Stimulated activated naive B cell treated with anti-CD40 and anti-IgM and Interleukin-4, amounts not matched to agents 10 μg/mL and 1 μg/mL and 100 μg/mL, for 72 hours (primary cell): ENCODE measurements around the gene TFF1.

Experiments
- ATAC-seq, 2 donors: fragments of 150-1000 bp; cut with Tn5 transposase; replicated peaks; 2 replicates each; pipeline ENCODE4 v1.10.0; 2021; ENCODE audit warnings: moderate library complexity in 1 of 2
- DNase-seq: peaks from one replicate; pipeline ENCODE4 v3.0.0; 2021
- H3K27ac Mint-ChIP-seq: one replicate; pipeline ENCODE4 v1.8.0; 2022; ENCODE audit warnings: mild to moderate bottlenecking, mixed read lengths
- H3K27me3 Mint-ChIP-seq, 2 donors: one replicate each; pipeline ENCODE4 v1.8.0; 2022; ENCODE audit warnings: mixed read lengths in 2 of 2
- H3K36me3 Mint-ChIP-seq, 2 donors: one replicate each; pipeline ENCODE4 v1.8.0; 2022; ENCODE audit warnings: mixed read lengths in 2 of 2, mild to moderate bottlenecking in 1 of 2
- H3K4me1 Mint-ChIP-seq, 2 donors: one replicate each; pipeline ENCODE4 v1.8.0; 2022; ENCODE audit warnings: mixed read lengths in 2 of 2, mild to moderate bottlenecking in 1 of 2
- H3K4me3 Mint-ChIP-seq, 2 donors: one replicate each; pipeline ENCODE4 v1.8.0; 2022; ENCODE audit warnings: mild to moderate bottlenecking in 2 of 2, mixed read lengths in 2 of 2, moderate library complexity in 1 of 2
- H3K9me3 Mint-ChIP-seq, 2 donors: one replicate each; pipeline ENCODE4 v1.8.0; 2022; ENCODE audit warnings: mixed read lengths in 2 of 2, mild to moderate bottlenecking in 1 of 2

TFF1 gene

DNA sequence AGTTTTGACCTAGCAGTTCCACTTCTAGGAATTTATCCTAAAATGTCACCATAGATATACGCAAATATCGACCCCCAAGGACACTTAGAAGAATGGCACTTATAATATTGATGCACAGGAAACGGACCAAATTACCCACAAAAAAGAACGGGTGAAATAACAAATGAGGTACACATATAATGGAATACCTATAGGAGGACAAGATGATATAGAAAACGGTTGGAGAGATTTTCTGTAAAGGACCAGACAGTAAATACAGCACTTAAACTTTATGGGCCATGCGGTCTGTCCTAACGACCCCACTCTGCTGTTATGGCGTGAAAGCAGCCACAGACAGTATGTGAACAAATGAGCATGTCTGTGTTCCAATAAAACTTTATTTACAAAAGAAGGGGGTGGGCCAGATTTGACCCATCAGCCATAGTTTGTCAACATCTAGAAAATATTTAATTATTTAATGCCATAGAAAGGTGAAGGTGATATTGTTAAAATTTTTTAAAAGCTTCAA is 27.2 kb upstream of the TFF1 start:
- peak overlapping the region in 1 of 2 donors; percentile 25 for H3K4me3 Mint-ChIP-seq
- DNase-seq (no peak), ATAC-seq (peak in 1 of 2 donors; percentile 23)
- H3K9me3 Mint-ChIP-seq, result no peaks in the 10 kb centered on the region
- peak overlapping the region; percentile 53 for H3K27ac Mint-ChIP-seq
- no peaks in the 10 kb centered on the region for H3K36me3 Mint-ChIP-seq
- H3K4me1 Mint-ChIP-seq, result peaks cover 33 to 58% of the 10 kb centered on the region in 2 donors
- peaks cover 7 to 23% of the 10 kb centered on the region in 2 donors for H3K27me3 Mint-ChIP-seq

DNA sequence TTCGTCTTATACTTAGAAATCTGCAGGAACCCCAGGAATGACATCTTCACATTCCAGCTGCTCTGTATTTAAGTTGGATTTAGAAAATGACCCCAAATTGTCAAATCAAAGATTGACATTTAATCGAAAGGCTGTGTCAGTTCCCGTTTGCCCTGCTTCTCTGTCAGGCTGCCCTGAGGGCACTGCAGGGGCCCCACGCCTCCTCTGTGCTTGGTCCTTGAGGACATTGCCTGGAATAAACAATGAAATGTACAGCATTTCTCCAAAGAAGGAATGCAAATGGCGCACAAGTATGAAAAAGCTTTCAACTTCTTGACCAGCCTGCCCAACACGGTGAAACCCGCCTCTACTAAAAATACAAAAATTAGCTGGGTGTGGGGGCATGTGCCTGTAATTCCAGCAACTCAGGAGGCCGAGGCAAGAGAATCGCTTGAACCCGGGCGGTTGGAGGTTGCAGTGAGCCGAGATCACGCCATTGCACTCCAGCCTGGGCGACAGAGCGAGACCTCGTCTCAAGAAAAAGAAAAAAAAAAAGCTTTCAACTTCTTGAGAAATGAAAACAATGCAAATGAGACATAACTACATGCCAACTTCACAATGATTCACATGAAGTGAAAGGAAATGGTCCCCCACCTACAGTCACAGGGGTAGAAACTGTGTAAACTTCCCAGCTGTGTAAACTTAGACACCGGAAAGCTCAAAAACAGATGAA is 26.6 kb upstream of the TFF1 start:
- Mint-ChIP-seq H3K4me3 (peak overlapping the region in 1 of 2 donors; percentile 45), H3K9me3 (no peaks in the 10 kb centered on the region), H3K36me3 (no peaks in the 10 kb centered on the region), H3K27ac (peak overlapping the region; percentile 53), H3K27me3 (peaks cover 7 to 29% of the 10 kb centered on the region in 2 donors), H3K4me1 (peaks cover 28 to 52% of the 10 kb centered on the region in 2 donors)
- DNase-seq, result peak; percentile 40
- peak; percentile 96 for ATAC-seq

DNA sequence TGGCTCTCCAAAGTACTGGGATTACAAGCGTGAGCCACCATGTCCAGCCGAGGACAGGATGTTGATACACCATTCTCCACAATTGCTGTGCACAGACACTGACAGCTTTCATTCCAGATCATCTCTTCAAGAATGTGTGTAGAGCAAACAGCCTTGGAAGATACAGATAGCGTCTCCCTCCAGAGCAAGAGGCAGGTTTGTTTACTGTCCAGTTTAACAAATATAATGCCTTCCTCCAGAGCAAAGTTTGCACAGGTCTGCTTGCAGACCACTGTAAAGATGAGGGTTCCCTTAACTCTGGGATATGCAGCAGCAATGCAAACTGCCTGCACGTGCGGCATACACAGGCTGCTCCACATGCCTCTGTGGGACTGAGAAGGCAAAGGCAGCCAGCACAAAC is 25.0 kb upstream of the TFF1 start:
- no peak overlapping the region for H3K27ac Mint-ChIP-seq
- DNase-seq (no peak), ATAC-seq (no peak)
- H3K36me3 Mint-ChIP-seq, result no peaks in the 10 kb centered on the region
- peaks cover 29 to 53% of the 10 kb centered on the region in 2 donors for H3K4me1 Mint-ChIP-seq
- peaks cover 13 to 35% of the 10 kb centered on the region in 2 donors for H3K27me3 Mint-ChIP-seq
- no peak overlapping the region for H3K4me3 Mint-ChIP-seq
- H3K9me3 Mint-ChIP-seq, result no peaks in the 10 kb centered on the region

DNA sequence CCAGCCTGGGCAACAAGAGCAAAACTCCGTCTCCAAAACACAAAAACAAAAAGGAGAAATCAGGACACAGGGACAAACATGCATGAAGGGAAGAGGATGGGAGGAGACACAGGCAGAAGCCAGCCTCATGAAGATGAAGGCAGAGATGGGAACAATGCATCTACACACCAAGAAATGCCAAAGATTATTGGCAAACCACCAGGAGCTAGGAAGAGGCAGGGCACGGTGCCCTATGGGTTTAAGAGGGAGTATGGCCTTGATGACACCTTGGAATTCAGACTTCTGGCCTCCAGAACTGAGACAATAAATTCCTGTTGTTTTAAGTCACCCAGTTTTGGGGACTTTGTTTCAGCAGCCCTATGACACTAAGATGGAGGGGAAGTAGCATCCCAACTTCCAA is 24.4 kb upstream of the TFF1 start:
- H3K4me3 Mint-ChIP-seq, result no peak overlapping the region
- peak overlapping the region; percentile 63 for H3K27ac Mint-ChIP-seq
- no peaks in the 10 kb centered on the region for H3K9me3 Mint-ChIP-seq
- ATAC-seq (no peak), DNase-seq (no peak)
- H3K36me3 Mint-ChIP-seq, result no peaks in the 10 kb centered on the region
- H3K27me3 Mint-ChIP-seq, result peaks cover 13 to 35% of the 10 kb centered on the region in 2 donors
- H3K4me1 Mint-ChIP-seq, result peaks cover 31 to 53% of the 10 kb centered on the region in 2 donors

DNA sequence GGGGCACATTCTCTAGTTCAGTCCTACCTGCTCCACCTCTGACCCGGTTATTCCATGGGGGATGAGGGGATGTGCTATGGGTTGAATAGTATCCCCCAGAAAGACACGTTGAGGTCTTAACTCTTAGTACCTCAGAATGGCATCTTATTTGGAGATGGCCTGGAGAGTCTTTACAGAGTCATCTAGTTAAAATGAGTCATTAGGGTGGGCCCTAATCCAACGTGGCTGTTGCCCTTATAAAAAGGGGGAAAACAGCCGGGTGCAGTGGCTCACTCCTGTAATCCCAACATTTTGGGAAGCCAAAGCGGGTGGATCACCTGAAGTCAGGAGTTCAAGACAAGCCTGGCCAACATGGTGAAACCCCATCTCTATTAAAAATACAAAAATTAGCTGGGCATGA is 23.9 kb upstream of the TFF1 start:
- DNase-seq (no peak), ATAC-seq (no peak)
- H3K4me3 Mint-ChIP-seq, result no peak overlapping the region
- H3K27me3 Mint-ChIP-seq, result peaks cover 13 to 35% of the 10 kb centered on the region in 2 donors
- H3K36me3 Mint-ChIP-seq, result peaks cover 0 to under 1% of the 10 kb centered on the region in 2 donors
- no peak overlapping the region for H3K27ac Mint-ChIP-seq
- peaks cover 34 to 54% of the 10 kb centered on the region in 2 donors for H3K4me1 Mint-ChIP-seq
- H3K9me3 Mint-ChIP-seq, result peaks cover under 1 to 1% of the 10 kb centered on the region in 2 donors

DNA sequence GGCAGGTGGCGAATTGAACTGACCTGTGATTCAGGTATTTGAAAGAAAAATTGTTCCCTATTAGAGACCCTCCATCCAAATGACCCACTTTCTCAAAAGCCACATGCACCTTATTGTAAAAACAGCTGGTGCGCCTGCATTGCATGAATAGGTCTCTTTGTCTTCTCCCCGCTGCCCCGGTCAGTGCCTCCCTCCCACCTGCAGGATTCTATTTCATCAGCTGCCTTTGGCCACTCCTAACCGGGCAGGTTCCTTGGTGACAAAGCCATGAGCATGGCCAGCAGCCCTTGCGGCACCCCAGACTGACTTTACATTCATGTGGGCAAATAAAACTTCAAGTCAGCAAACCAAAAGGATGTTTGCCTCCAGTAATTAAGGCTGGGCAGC is 23.1 kb upstream of the TFF1 start:
- Mint-ChIP-seq H3K4me3 (no peak overlapping the region), H3K27ac (peak overlapping the region; percentile 28), H3K9me3 (peaks cover 3% of the 10 kb centered on the region in 2 donors), H3K4me1 (peaks cover 37 to 52% of the 10 kb centered on the region in 2 donors), H3K27me3 (peaks cover 13 to 35% of the 10 kb centered on the region in 2 donors), H3K36me3 (peaks cover 0 to 3% of the 10 kb centered on the region in 2 donors)
- DNase-seq (no peak), ATAC-seq (no peak)

DNA sequence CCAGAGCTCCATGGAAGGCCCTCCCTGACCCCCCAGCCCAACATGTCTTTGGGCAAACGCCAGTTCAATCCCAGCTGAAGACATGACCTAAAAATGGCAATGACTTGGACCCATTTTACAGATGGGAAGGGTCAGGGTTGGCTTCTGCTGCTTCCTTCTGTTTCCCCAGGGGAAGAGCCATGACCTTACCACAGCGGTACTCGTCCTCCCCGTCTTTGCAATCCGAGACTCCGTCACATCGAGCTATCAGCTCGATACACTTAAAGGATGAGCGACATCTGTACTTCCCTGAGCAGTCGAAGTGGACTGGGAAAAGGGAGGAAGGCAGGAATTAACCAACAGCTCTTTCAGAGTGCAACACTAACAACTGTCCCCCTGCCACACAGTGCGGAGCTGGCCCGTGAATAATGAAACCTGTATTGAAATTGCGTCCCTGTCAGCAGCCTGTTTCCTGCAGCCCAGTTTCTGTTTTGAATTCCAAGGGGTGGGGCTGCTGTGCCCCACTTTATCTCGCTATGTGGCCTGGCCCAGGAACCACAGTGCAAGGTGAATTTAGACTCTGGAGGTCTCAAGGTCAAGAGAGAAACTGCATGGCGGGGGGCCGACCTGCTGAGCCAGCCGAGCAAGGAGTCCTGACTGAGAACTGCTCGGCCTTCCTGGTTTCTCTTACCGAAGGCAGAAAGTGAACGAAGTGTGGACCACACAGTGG is 22.6 kb upstream of the TFF1 start:
- H3K27me3 Mint-ChIP-seq, result peaks cover 13 to 35% of the 10 kb centered on the region in 2 donors
- peaks cover 0 to 3% of the 10 kb centered on the region in 2 donors for H3K36me3 Mint-ChIP-seq
- no peak overlapping the region for H3K4me3 Mint-ChIP-seq
- H3K27ac Mint-ChIP-seq, result no peak overlapping the region
- peaks cover 42 to 57% of the 10 kb centered on the region in 2 donors for H3K4me1 Mint-ChIP-seq
- DNase-seq, result no peak
- no peak for ATAC-seq
- H3K9me3 Mint-ChIP-seq, result peaks cover 3% of the 10 kb centered on the region in 2 donors

DNA sequence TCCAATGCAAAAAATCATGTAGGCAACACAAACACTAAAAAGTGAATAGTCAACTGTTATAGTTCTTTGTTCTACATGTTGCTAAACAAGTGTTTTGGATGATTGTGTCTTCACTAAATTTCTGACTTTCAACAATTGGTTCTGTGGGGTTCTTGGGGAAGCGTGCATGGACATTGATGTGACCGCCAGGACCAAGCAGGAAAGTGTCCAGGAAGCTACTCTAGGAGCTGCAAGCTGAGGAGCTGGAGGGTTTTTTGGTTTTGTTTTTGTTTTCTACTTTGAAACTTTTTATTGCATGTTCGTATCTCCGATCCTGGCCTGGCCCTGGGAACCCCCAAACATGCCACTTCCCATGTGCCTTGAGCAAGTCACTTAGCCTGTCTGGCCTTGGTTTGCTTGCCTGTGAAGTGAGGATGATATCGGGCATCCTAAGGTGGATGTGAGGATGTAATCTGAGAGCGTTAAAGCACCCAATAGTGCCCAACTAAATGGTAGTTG is 21.6 kb upstream of the TFF1 start:
- ATAC-seq (no peak), DNase-seq (no peak)
- no peak overlapping the region for H3K27ac Mint-ChIP-seq
- peaks cover 13 to 35% of the 10 kb centered on the region in 2 donors for H3K27me3 Mint-ChIP-seq
- H3K36me3 Mint-ChIP-seq, result peaks cover 0 to 3% of the 10 kb centered on the region in 2 donors
- H3K4me1 Mint-ChIP-seq, result peaks cover 39 to 50% of the 10 kb centered on the region in 2 donors
- peaks cover 3% of the 10 kb centered on the region in 2 donors for H3K9me3 Mint-ChIP-seq
- no peak overlapping the region for H3K4me3 Mint-ChIP-seq

DNA sequence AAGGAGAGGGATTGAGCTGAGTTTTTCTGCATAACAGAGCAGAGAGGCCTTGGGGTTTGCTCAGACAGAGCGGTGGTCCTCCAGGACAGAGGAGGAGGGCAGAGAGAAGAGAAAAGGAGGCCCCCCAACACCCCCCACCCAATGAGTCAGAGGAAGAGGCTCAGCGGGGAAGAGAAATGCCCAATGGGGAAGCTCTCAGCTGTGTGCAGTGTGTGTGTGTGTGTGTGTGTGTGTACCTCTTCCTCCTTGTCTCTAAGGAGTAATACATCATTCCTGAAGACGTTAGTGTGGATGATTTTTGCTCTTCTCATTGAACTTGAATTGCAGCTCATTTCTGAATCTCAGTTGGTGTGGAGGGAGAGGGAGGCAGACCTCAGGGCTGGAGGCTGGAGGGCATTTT is 20.8 kb upstream of the TFF1 start:
- H3K4me1 Mint-ChIP-seq, result peaks cover 36 to 42% of the 10 kb centered on the region in 2 donors

DNA sequence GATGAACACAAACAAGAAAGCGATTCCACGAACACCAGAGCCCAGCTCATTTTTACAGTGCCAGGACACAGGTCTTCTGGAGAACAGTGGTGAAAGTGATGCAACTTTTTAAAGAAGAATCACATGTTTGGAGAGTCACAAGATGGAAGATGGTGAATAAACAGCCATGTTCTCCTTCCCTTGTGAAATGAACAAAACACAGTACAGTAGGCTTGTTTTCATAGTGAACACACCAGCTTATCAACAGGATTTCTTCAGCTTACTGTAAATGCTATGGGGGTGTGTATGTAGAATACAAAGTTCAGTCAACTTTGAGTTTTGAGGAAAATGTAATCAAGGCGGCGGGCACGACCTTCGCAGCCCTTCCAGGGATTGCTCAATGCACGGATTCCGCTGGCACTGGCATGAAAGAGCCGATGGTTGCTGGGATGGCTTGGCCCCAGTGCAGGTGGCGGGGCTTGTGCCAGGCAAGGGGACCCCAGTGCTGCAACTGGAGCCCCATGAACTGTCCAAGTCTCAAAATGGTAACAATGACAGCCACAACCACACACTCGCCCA is 19.8 kb upstream of the TFF1 start:
- peaks cover 13 to 29% of the 10 kb centered on the region in 2 donors for H3K27me3 Mint-ChIP-seq
- H3K4me3 Mint-ChIP-seq, result no peak overlapping the region
- no peak for DNase-seq
- peaks cover 14 to 17% of the 10 kb centered on the region in 2 donors for H3K9me3 Mint-ChIP-seq
- no peak overlapping the region for H3K27ac Mint-ChIP-seq
- no peak for ATAC-seq
- peaks cover 11% of the 10 kb centered on the region in 2 donors for H3K36me3 Mint-ChIP-seq
- peaks cover 33 to 38% of the 10 kb centered on the region in 2 donors for H3K4me1 Mint-ChIP-seq

More for the DNA sequence above, 20.8 kb upstream of the TFF1 start:
- H3K9me3 Mint-ChIP-seq, result peaks cover 6 to 9% of the 10 kb centered on the region in 2 donors
- ATAC-seq (no peak), DNase-seq (no peak)
- H3K4me3 Mint-ChIP-seq, result no peak overlapping the region
- H3K36me3 Mint-ChIP-seq, result peaks cover 3 to 5% of the 10 kb centered on the region in 2 donors
- no peak overlapping the region for H3K27ac Mint-ChIP-seq
- H3K27me3 Mint-ChIP-seq, result peaks cover 13 to 32% of the 10 kb centered on the region in 2 donors

DNA sequence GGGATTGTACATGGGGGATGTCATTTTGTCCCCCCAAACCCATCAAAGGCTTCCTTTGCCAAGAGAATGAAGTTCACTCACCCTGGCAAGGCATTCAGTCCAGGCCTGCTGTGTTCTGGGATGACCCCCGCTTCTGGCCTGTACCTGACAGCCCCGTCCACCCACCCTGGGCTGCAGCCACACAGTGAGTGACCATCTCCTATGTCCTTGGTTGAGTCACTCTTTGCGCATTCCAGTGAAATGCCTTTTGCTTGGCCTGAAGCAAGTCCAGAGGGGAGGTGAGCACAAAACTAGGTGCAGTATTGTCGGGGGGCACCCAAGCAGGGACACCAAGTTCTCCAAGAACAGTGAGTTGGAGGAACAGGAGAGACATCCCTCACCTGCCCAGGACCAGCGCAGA is 19.3 kb upstream of the TFF1 start:
- H3K4me1 Mint-ChIP-seq, result peaks cover 31 to 38% of the 10 kb centered on the region in 2 donors
- no peak overlapping the region for H3K4me3 Mint-ChIP-seq
- DNase-seq, result no peak
- peaks cover 14 to 17% of the 10 kb centered on the region in 2 donors for H3K9me3 Mint-ChIP-seq
- H3K36me3 Mint-ChIP-seq, result peaks cover 11% of the 10 kb centered on the region in 2 donors
- ATAC-seq, result no peak
- H3K27ac Mint-ChIP-seq, result peak overlapping the region; percentile 7
- H3K27me3 Mint-ChIP-seq, result peaks cover 13 to 24% of the 10 kb centered on the region in 2 donors

DNA sequence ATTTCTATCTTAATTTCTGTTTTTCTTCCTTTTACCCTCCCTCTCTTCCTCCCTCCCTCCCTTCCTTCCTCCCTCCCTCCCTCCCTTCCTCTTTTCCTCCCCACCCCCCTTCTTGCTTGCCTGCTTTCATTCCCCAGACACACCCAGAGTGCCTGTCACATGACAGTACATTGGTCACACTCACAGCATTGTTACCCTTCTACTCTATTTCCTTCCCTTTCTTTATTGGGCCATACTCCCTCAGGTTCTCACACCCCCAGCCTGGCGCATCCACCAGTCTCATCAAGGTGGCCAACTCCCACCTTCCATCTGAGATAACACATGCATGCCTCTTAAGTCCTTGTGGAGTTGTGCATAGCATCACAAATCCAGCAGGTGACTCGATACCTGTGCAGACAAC is 18.7 kb upstream of the TFF1 start:
- DNase-seq, result no peak
- Mint-ChIP-seq H3K27me3 (peaks cover 13 to 24% of the 10 kb centered on the region in 2 donors), H3K36me3 (peaks cover 11% of the 10 kb centered on the region in 2 donors), H3K27ac (no peak overlapping the region), H3K9me3 (peaks cover 14 to 17% of the 10 kb centered on the region in 2 donors), H3K4me1 (peaks cover 29 to 37% of the 10 kb centered on the region in 2 donors), H3K4me3 (peak overlapping the region; percentile 5 to 28)
- ATAC-seq, result no peak

DNA sequence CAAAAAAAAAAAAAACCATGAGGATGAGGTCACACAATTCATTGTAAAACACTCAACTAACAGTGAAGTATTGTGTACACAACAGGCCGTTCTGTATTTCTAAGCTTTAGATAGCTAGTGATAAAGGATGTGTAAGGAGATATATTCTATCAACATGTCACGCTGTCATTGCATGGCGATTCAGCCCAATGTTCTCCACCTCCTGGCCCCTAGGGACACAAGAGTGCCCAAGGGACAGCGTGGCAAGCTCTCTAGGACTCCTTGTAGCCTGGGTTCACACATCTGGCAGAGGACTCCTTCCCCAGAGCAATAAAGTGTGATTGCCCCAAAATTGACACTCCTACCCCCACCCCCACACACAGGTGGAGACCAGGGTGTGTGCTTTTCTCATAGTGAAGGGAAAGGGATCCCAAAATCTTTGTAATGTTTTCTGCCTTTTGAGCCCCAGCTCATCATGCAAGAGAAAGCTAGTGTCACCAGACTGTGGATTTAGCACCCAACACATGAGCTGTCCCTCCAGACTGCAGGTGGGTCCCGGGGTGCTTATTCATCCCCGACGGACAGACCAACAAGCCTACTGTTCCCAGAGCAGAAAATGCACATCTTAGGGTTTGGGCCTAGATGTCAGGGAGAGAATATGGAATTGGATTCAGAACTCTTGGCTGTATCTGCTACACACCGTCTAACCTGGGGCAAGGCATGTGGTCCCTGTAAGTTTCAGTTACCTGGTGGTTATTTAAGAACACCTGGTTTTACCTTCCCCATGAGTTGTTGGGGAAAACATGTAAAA is 18.0 kb upstream of the TFF1 start:
- no peak overlapping the region for H3K4me3 Mint-ChIP-seq
- H3K9me3 Mint-ChIP-seq, result peaks cover 14 to 17% of the 10 kb centered on the region in 2 donors
- H3K4me1 Mint-ChIP-seq, result peaks cover 30 to 35% of the 10 kb centered on the region in 2 donors
- peaks cover 10 to 20% of the 10 kb centered on the region in 2 donors for H3K27me3 Mint-ChIP-seq
- no peak overlapping the region for H3K27ac Mint-ChIP-seq
- H3K36me3 Mint-ChIP-seq, result peaks cover 11% of the 10 kb centered on the region in 2 donors
- DNase-seq (no peak), ATAC-seq (peak; percentile 28 to 33)
